ENCODE results near the gene GPR162. TPM values are rescaled to one million over a fixed set of nuclear protein-coding genes. Genes with fewer than 3 reads are reported as not detected.

GPR162 gene
- total and polyA plus RNA-seq, 2 of the 4 experiments (the other 2 are of a cell fraction): 2.9 to 6.0 TPM

DNA sequence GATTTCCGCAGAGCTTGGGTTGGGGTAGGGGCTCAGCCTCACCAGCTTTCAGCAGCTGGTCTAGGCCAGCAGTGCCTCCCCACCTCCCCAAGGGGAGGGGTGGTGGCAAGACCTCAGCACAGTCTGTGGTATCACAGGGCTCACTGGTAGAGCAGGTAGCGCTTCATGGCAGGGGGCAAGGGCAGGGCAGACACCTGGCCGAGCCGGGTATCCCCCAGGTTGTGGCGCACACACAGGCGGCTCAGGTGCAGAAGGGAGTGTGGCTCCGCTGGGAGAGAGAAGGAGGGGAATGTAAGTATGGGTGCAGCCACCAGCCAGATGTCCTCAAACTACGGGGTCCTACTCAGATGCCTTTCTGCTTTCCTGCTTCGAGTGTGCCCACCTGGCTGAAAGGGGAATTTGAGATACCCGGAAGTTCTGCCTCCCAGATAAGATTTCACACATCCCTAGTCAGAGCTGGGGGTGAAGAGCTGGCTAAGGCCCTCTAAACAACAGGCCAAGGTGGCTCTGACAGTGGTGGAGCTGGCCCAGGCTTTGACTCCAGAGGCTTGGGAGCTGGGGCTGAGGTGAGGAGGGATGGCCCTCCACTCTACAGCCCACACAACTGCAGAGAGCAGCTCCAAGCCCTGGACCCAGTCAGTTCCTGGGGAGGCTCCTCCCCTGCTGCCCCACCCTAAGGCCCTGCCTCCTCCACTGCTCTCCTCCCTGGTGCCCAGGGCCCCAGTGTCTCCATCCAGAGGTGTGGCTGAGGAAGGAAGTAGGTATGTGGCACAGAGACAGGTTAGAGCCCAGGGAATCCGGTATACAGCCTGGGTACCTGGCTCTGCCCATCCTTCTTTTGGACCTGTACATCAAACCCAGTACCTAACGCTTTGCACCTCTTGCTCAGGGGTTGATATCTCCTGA, 49.7 kb downstream of the GPR162 start:
- Histone ChIP-seq H3K14ac (replicated peaks; ENCODE audit: low read depth, low read length) (peak overlapping the region; percentile 38; the same call in 1 of the 2 replicates), H4K20me1 (ENCODE audit: insufficient read depth, low read length) (peaks cover 51% of the 10 kb centered on the region), H3K36me3 (ENCODE audit: control insufficient read depth, insufficient read depth, low read length) (peaks cover 34% of the 10 kb centered on the region), H2BK15ac (ENCODE audit: low read depth, low read length) (no peak overlapping the region), H4K8ac (ENCODE audit: low read depth in 2 of 2, low read length in 2 of 2) (0 out of 4 replicates have a peak overlapping the region, but pooled peaks have one; percentile 0 to 30), H3K4me1 (ENCODE audit: control insufficient read depth, insufficient read depth, low read length) (peaks cover 19% of the 10 kb centered on the region), H3K9me1 (ENCODE audit: insufficient read depth, low read length) (0 out of 2 replicates have a peak, but pooled peaks cover 3% of the 10 kb centered on the region), H3K23ac (ENCODE audit: low read depth, low read length) (peak overlapping the region; percentile 33), H3K4me2 (ENCODE audit: low read depth, low read length) (peak overlapping the region; percentile 88), H3K27me3 (ENCODE audit: control insufficient read depth, insufficient read depth, low read length) (no peaks in the 10 kb centered on the region), H3K18ac (ENCODE audit: low read depth, low read length) (no peak overlapping the region), H2BK20ac (ENCODE audit: low read depth, low read length) (no peak overlapping the region), H3K9ac (ENCODE audit: low read depth, low read length) (peak overlapping the region; percentile 19; the same call in 1 of the 2 replicates), H3K27ac (ENCODE audit: insufficient read depth, low read length) (no peak overlapping the region), H3K4ac (ENCODE audit: low read depth, low read length) (peak overlapping the region; percentile 11; the same call in 1 of the 2 replicates), H2AFZ (replicated peaks; ENCODE audit: low read length, poor library complexity) (peak overlapping the region; percentile 1), H2AK9ac (replicated peaks; ENCODE audit: low read depth, low read length, poor library complexity) (peak overlapping the region; percentile 81), H3K4me3 (ENCODE audit: insufficient read depth, low read depth, low read length) (no peak overlapping the region), H4K5ac (ENCODE audit: low read depth, low read length) (no peak overlapping the region), H3K79me1 (ENCODE audit: low read depth in 1 of 2, low read length in 2 of 2) (peaks cover 32 to 69% of the 10 kb centered on the region in 2 experiments), H2BK5ac (ENCODE audit: low read depth, low read length, poor library complexity, severe bottlenecking) (no peak overlapping the region), H3K56ac (ENCODE audit: extremely low read depth, insufficient read depth, low read length) (no peak overlapping the region), H2AK5ac (ENCODE audit: low read depth, low read length) (peak overlapping the region; percentile 3; the same call in 1 of the 2 replicates), H3K9me3 (ENCODE audit: control insufficient read depth, insufficient read depth, low read length) (no peaks in the 10 kb centered on the region), H4K91ac (ENCODE audit: insufficient read depth, low read depth, low read length) (no peak overlapping the region), H2BK120ac (ENCODE audit: low read depth, low read length) (no peak overlapping the region)
- CTCF ChIA-PET: interaction anchor here (1.4 to 3.0 kb wide), 3 partner anchors 10 to 20 kb away, joined by 5 to 17 read pairs (median 8); no protein-coding TSS in a partner anchor
- POLR2A ChIA-PET (ENCODE audit: unreplicated experiment): interaction anchor here (1.9 kb wide), 1 partner anchor 20 kb away, joined by 12 read pairs; no protein-coding TSS in a partner anchor
- no TSS peak for BruUV-seq (replicated peaks)
- in situ Hi-C loops (cut with MboI; ENCODE audit: low sequenced_read_pairs) (no loop called here), intact Hi-C loops (cut with micrococcal nuclease) (loop anchor here (5.0 kb wide), 1 partner anchor 241 kb away; no protein-coding TSS in a partner anchor), dilution Hi-C loops (cut with HindIII; ENCODE audit: low sequenced_read_pairs, unreplicated experiment) (no loop called here)
- TF ChIP-seq CTCF (conservative IDR thresholded peaks at IDR 0.05; ENCODE audit: low read depth, low read length) (no peak), POLR2A (IDR thresholded peaks at IDR 0.05; ENCODE audit: low read depth, low read length) (0 out of 2 replicates have a peak, but pooled peaks have one; percentile 0), MAZ (IDR thresholded peaks at IDR 0.05; ENCODE audit: borderline replicate concordance, low read depth, low read length) (peak; percentile 33; the same call in 1 of the 2 replicates), CEBPB (IDR thresholded peaks at IDR 0.05; ENCODE audit: low read depth, low read length) (no peak)
- DNase-seq: no peak
- 100% methylated on average over 1 of the region's 12 CpGs; no CpG with 5 or more reads in 1 of the 2 experiments for WGBS, 2 experiments (ENCODE audit: extremely low coverage in 2 of 2, insufficient read length in 1 of 2)
- no peak for ATAC-seq (ENCODE audit: low read depth)

Data from IMR-90 (cell line).